K562 (cell line): Measurements from ENCODE around the gene CRIM1. TPM values are rescaled to one million over a fixed set of nuclear protein-coding genes. Genes with fewer than 3 reads are reported as not detected.

Experiments
- CBFA2T2 ChIP-seq: fragments of 450-650 bp; conservative IDR thresholded peaks from 2 replicates; pipeline ENCODE4 v1.6.1; 2017; ENCODE audit warnings: mild to moderate bottlenecking
- JUND ChIP-seq, 2 experiments: IDR thresholded peaks; 2 replicates in 1 of 2; 3 replicates in 1 of 2; pipeline ENCODE4 v1.6.1; 2011; ENCODE audit warnings: borderline replicate concordance in 2 of 2, low read depth in 2 of 2, low read length in 2 of 2, improper control_type of control experiment in 1 of 2, missing biosample characterization in 1 of 2, missing genetic modification characterization in 1 of 2, missing genetic modification reagents in 1 of 2
- MTF1 ChIP-seq: fragments of 250-450 bp; sonication (Bioruptor Pico); IDR thresholded peaks from 2 replicates; pipeline ENCODE4 v1.9.0; 2021; ENCODE audit warnings: moderate library complexity, mild to moderate bottlenecking, inconsistent platforms, borderline replicate concordance
- NR4A1 ChIP-seq, 2 experiments: fragments of 250-450 bp in 1 of 2; fragments of 450-650 bp in 1 of 2; sonication (Bioruptor Pico) in 1 of 2; IDR thresholded peaks; 2 replicates each; pipeline versions ENCODE4 v1.4.0 to v1.6.1; 2016 to 2020; ENCODE audit warnings: mild to moderate bottlenecking in 2 of 2, missing compliant biosample characterization in 1 of 2, missing genetic modification characterization in 1 of 2, moderate library complexity in 1 of 2
- PPARD ChIP-seq: fragments of 250-450 bp; sonication (Bioruptor Pico); IDR thresholded peaks from 2 replicates; pipeline ENCODE4 v1.8.0; 2022; ENCODE audit warnings: inconsistent platforms, mild to moderate bottlenecking, moderate library complexity
- PTBP1 ChIP-seq: fragments of 200-400 bp; formaldehyde crosslinking; IDR thresholded peaks from 2 replicates; pipeline ENCODE4 v1.6.1; 2017; ENCODE audit warnings: low read depth, low read length
- RAD21 ChIP-seq, 2 experiments: fragments of 250-450 bp in 1 of 2; fragments of 450-650 bp in 1 of 2; sonication (Bioruptor Pico) in 1 of 2; formaldehyde crosslinking in 1 of 2; IDR thresholded peaks in 1 of 2; conservative IDR thresholded peaks in 1 of 2; 2 replicates each; pipeline versions ENCODE4 v1.4.0 to v1.8.0; 2020 to 2022; ENCODE audit warnings: mild to moderate bottlenecking in 2 of 2, moderate library complexity in 1 of 2
- SETDB1 ChIP-seq: IDR thresholded peaks from one replicate; pipeline ENCODE4 v1.6.1; 2012; ENCODE audit warnings: low read length, control low read depth, inconsistent platforms
- SMARCB1 ChIP-seq: IDR thresholded peaks from 2 replicates; pipeline ENCODE4 v1.6.1; 2011; ENCODE audit warnings: improper control_type of control experiment, low read depth; ENCODE audit not compliant: insufficient read length
- ZBTB8A ChIP-seq: fragments of 450-650 bp; IDR thresholded peaks from 2 replicates; pipeline ENCODE4 v1.6.1; 2018; ENCODE audit warnings: mild to moderate bottlenecking, moderate library complexity; ENCODE audit not compliant: partially characterized antibody
- ZNF57 ChIP-seq: fragments of 450-650 bp; formaldehyde crosslinking; IDR thresholded peaks from 2 replicates; pipeline ENCODE4 v1.4.0; 2020; ENCODE audit warnings: mild to moderate bottlenecking, moderate library complexity
- polyA plus RNA-seq, 8 experiments: library from polyadenylated mRNA; depleted of rRNA in 4 of 8; stranded (reverse) in 5 of 8; unstranded in 3 of 8; fragments of >200 nt; fragmentation: Nextera tagmentation in 2 of 8; fragmentation: Illumina TruSeq in 1 of 8; extraction: Ambion mirVana in 2 of 8; extraction: Trizol in 1 of 8; gene quantifications; 2 replicates each; pipeline versions ENCODE4 v1.2.1 to v1.2.3, GENCODE V29; 2011 to 2014; ENCODE audit warnings: inconsistent platforms in 1 of 8, missing spikeins in 1 of 8
- total RNA-seq, 7 experiments: library from RNA; depleted of rRNA in 6 of 7; stranded (reverse); fragments of >200 nt in 6 of 7; fragmentation: Illumina TruSeq in 2 of 7; extraction: Trizol in 2 of 7; gene quantifications; 2 replicates each; pipeline versions ENCODE4 v1.2.1 to v1.2.3, GENCODE V29; 2011 to 2021; ENCODE audit warnings: low replicate concordance in 1 of 7
- TF ChIP-seq, protein P1 (sequence below), 3 experiments: fragments of 200-800 bp in 1 of 3; sonication (Bioruptor generic) in 1 of 3; sonication (generic) in 1 of 3; formaldehyde crosslinking in 1 of 3; IDR thresholded peaks; 2 replicates each; pipeline versions ENCODE4 v1.6.1 to v1.8.0; 2016 to 2022; ENCODE audit warnings: mild to moderate bottlenecking in 2 of 3, missing compliant biosample characterization in 2 of 3, missing genetic modification characterization in 2 of 3, missing genetic modification reagents in 1 of 3
- TF ChIP-seq, protein P2 (sequence below): sonication (generic); formaldehyde crosslinking; IDR thresholded peaks from 2 replicates; pipeline ENCODE4 v1.9.0; 2022; ENCODE audit warnings: mild to moderate bottlenecking, missing genetic modification reagents

Gene CRIM1
- total and polyA plus RNA-seq, 9 of the 15 experiments (the other 6 are each of a cell fraction or from before 2014, with no cell fraction given): 0.01 to 0.36 (median 0.06) TPM; not detected in 1

DNA sequence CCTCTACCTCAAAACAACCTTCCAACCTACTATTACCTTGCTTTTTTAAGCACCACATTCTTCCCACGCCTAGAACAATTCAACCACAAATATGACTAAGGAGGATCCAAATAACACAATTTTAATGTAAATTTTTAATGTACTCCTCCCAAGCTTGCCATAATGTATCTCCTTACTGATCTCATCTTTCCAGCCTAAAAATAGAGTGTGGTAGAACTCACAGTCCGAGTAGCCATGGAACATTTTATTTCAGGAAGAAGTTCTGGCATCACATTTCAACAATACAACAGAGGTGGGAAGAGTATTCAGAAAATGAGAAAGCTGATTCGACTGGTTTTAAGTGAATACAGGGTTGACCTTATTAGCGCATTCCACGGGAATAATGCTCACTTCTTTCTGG is 227.0 kb downstream of the CRIM1 start (continued):
- TF ChIP-seq, protein P1, sequence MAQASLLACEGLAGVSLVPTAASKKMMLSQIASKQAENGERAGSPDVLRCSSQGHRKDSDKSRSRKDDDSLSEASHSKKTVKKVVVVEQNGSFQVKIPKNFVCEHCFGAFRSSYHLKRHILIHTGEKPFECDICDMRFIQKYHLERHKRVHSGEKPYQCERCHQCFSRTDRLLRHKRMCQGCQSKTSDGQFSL (CRISPR knock-in tag; IDR thresholded peaks at IDR 0.05): no peak
- TF ChIP-seq, protein P1 (tag; IDR thresholded peaks at IDR 0.05): no peak
- TF ChIP-seq CBFA2T2 (no peak), JUND (IDR thresholded peaks at IDR 0.05; ENCODE audit: borderline replicate concordance, low read depth, low read length) (no peak), JUND (tag; IDR thresholded peaks at IDR 0.05; ENCODE audit: borderline replicate concordance, low read depth, low read length) (no peak), SETDB1 (no peak), ZNF57 (CRISPR knock-in tag) (no peak), PTBP1 (no peak), SMARCB1 (no peak), MTF1 (CRISPR knock-in tag) (no peak), PPARD (CRISPR knock-in tag) (no peak), ZBTB8A (no peak), NR4A1 (CRISPR knock-in tag; IDR thresholded peaks at IDR 0.05) (no peak), NR4A1 (tag; IDR thresholded peaks at IDR 0.05) (no peak), RAD21 (CRISPR knock-in tag; conservative IDR thresholded peaks at IDR 0.05 in 1 of 2, IDR thresholded peaks at IDR 0.05 in 1 of 2) (no peak)
- TF ChIP-seq, protein P2, sequence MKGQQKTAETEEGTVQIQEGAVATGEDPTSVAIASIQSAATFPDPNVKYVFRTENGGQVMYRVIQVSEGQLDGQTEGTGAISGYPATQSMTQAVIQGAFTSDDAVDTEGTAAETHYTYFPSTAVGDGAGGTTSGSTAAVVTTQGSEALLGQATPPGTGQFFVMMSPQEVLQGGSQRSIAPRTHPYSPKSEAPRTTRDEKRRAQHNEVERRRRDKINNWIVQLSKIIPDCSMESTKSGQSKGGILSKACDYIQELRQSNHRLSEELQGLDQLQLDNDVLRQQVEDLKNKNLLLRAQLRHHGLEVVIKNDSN (CRISPR knock-in tag): no peak
